ENCODE data around the gene OSBPL8. TPM values are rescaled to one million over a fixed set of nuclear protein-coding genes. Genes with fewer than 3 reads are reported as not detected.

The OSBPL8 gene
- total and polyA plus RNA-seq, 2 experiments from 2014 or later: 78.0 to 124 TPM

GRCh38 chr12:76457818-76458217 is 101.8 kb downstream of the OSBPL8 start (continued):
- no peak for TF ChIP-seq ZNF462 (CRISPR knock-in tag; IDR thresholded peaks at IDR 0.05)
- TF ChIP-seq NANOG (IDR thresholded peaks at IDR 0.05; ENCODE audit: borderline replicate concordance): no peak
- no peak for TF ChIP-seq ZNF331 (CRISPR knock-in tag; IDR thresholded peaks at IDR 0.05; ENCODE audit: low read depth)
- TF ChIP-seq CTCF (conservative IDR thresholded peaks at IDR 0.05; ENCODE audit: low read depth in 2 of 2): no peak
- no peak for TF ChIP-seq CREB1 (CRISPR knock-in tag; IDR thresholded peaks at IDR 0.05; ENCODE audit: low read depth)

- Histone ChIP-seq H3F3A (replicated peaks; ENCODE audit: low read depth) (no peaks in the 10 kb centered on the region), H3K79me2 (replicated peaks; ENCODE audit: insufficient read depth) (no peaks in the 10 kb centered on the region; the same call in none of the 2 replicates), H3K4me2 (no peak overlapping the region), H3K4me1 (ENCODE audit: insufficient read depth) (no peaks in the 10 kb centered on the region; the same call in 1 of the 2 replicates), H3K4me3 (no peak overlapping the region), H4K20me1 (replicated peaks; ENCODE audit: insufficient read depth) (no peaks in the 10 kb centered on the region; the same call in 1 of the 2 replicates), H3K27me3 (ENCODE audit: insufficient read depth) (no peaks in the 10 kb centered on the region), H2AFZ (no peak overlapping the region), H3K27ac (ENCODE audit: low read depth) (no peak overlapping the region), H3K36me3 (ENCODE audit: insufficient read depth) (no peaks in the 10 kb centered on the region), H3K9me2 (ENCODE audit: insufficient read depth) (no peaks in the 10 kb centered on the region)
- Mint-ChIP-seq H3K27me3 (ENCODE audit: insufficient read depth, low read depth, poor library complexity) (peaks cover 1% of the 10 kb centered on the region), H3K9me3 (no peaks in the 10 kb centered on the region), H3K36me3 (ENCODE audit: low read depth) (no peaks in the 10 kb centered on the region), H3K4me3 (no peak overlapping the region), H3K4me1 (peaks cover 3% of the 10 kb centered on the region; the same call in 2 of the 3 replicates), H3K27ac (no peak overlapping the region)
- DNase-seq (ENCODE audit: low spot score) (no peak), ATAC-seq (no peak)
- TF ChIP-seq ETS1 (IDR thresholded peaks at IDR 0.05): no peak
Measured at GRCh38 chr12:76457010-76457409, 102.6 kb downstream of the OSBPL8 start.

All from GM23338 (cell line).